Vagina (tissue), 2 donors: ENCODE data around the gene DNAH8.

Experiments
- CTCF ChIP-seq, 3 experiments: fragments of 450-650 bp in 2 of 3; fragments of 200-600 bp in 1 of 3; sonication (generic) in 1 of 3; IDR thresholded peaks; one replicate each; pipeline ENCODE4 v1.5.1; 2017 to 2019; ENCODE audit warnings: antibody characterized with exemption in 3 of 3, mild to moderate bottlenecking in 2 of 3, moderate library complexity in 2 of 3
- POLR2A ChIP-seq, 2 donors: fragments of 450-650 bp; IDR thresholded peaks; one replicate each; pipeline ENCODE4 v1.6.1; 2017; ENCODE audit warnings: antibody characterized with exemption in 2 of 2, mild to moderate bottlenecking in 2 of 2, moderate library complexity in 2 of 2
- POLR2AphosphoS5 ChIP-seq, 2 donors: sonication (generic); formaldehyde crosslinking; IDR thresholded peaks; one replicate each; pipeline ENCODE4 v1.9.0; 2017; ENCODE audit warnings: antibody characterized with exemption in 2 of 2, mild to moderate bottlenecking in 2 of 2, low read depth in 1 of 2; ENCODE audit not compliant: insufficient read depth in 1 of 2

GRCh38 chr6:38755874-38756273 lies 40.8 kb downstream of the DNAH8 start:
- no peak for TF ChIP-seq CTCF (IDR thresholded peaks at IDR 0.05)
- peak in 1 of 2 donors; percentile 28 for TF ChIP-seq POLR2AphosphoS5 (IDR thresholded peaks at IDR 0.05; ENCODE audit: insufficient read depth in 1 of 2, low read depth in 1 of 2)
- no peak for TF ChIP-seq POLR2A (IDR thresholded peaks at IDR 0.05)
